HCT116 (cell line): ENCODE measurements around the gene AGPAT3. TPM values are rescaled to one million over a fixed set of nuclear protein-coding genes. Genes with fewer than 3 reads are reported as not detected.
A peak's percentile ranks its signal among the peaks of the same experiment; 100 is the strongest.

ENCODE experiments used
- ATAC-seq: fragments of 200-7000 bp; cut with Tn5 transposase; 2 replicates; pipeline ENCODE4 v1.9.1; 2020; ENCODE audit warnings: mild to moderate bottlenecking, moderate library complexity
- BruUV-seq: library from RNA; stranded (reverse); fragments of 400-500 nt; replicated peaks from 2 replicates; lab custom pipeline; 2021; lab: Mats Ljungman, UMichigan
- CTCF ChIA-PET: fragments of 300-600 bp; sonication (Branson Sonifier 250); formaldehyde crosslinking; loops from one replicate; lab custom pipeline; 2021; ENCODE audit warnings: antibody characterized with exemption; lab: Charles Lee
- POLR2A ChIA-PET: fragments of 300-600, 350-600 bp; sonication (Branson Sonifier 250); formaldehyde crosslinking; loops from one replicate; lab custom pipeline; 2021; ENCODE audit warnings: antibody characterized with exemption; lab: Charles Lee
- RAD21 ChIA-PET, 2 experiments: fragments of 300-600 bp; sonication (Branson Sonifier 250); formaldehyde crosslinking; loops; one replicate each; lab custom pipeline; 2023; ENCODE audit warnings: low total read pairs in 2 of 2; ENCODE audit not compliant: uncharacterized antibody in 2 of 2, unreplicated experiment in 2 of 2, low non-redundant PET in 1 of 2; lab: Charles Lee
- DNase-seq: peaks from one replicate; pipeline ENCODE4 v3.0.0-alpha.2; 2010; ENCODE audit warnings: low read depth, low spot score
- H2AFZ ChIP-seq: fragments of 200-600 bp; shearing (Covaris generic), sonication (generic); 2 replicates; pipeline ENCODE4 v1.6.1; 2017; ENCODE audit warnings: low read depth, mixed run types, mixed read lengths, antibody characterized with exemption, low read length; ENCODE audit not compliant: poor library complexity, severe bottlenecking
- H3K27ac ChIP-seq: 2 replicates; pipeline ENCODE4 v1.5.1; 2012; ENCODE audit warnings: low read depth, low read length
- H3K27me3 ChIP-seq: fragments of 200-600 bp; sonication (generic); 2 replicates; pipeline ENCODE4 v1.6.1; 2016; ENCODE audit warnings: mixed run types, low read length, mixed read lengths; ENCODE audit not compliant: insufficient read depth
- H3K36me3 ChIP-seq, 2 experiments: fragments of 200-500 bp in 1 of 2; fragments of 200-600 bp in 1 of 2; sonication (Bioruptor generic) in 1 of 2; sonication (generic) in 1 of 2; 2 replicates each; pipeline versions ENCODE4 v1.5.1 to v1.6.1; 2014 to 2016; ENCODE audit warnings: low read length in 2 of 2, inconsistent platforms in 1 of 2, mixed read lengths in 1 of 2, mixed run types in 1 of 2; ENCODE audit not compliant: insufficient read depth in 2 of 2, control insufficient read depth in 1 of 2
- H3K4me1 ChIP-seq, 2 experiments: fragments of 200-600 bp in 1 of 2; sonication (generic) in 1 of 2; 2 replicates each; pipeline versions ENCODE4 v1.5.1 to v1.6.1; 2012 to 2017; ENCODE audit warnings: low read length in 2 of 2, inconsistent platforms in 1 of 2, mild to moderate bottlenecking in 1 of 2, mixed read lengths in 1 of 2, mixed run types in 1 of 2, moderate library complexity in 1 of 2; ENCODE audit not compliant: insufficient read depth in 2 of 2, control insufficient read depth in 1 of 2
- H3K4me2 ChIP-seq: fragments of 200-600 bp; sonication (generic); 2 replicates; pipeline ENCODE4 v1.6.1; 2017; ENCODE audit warnings: mixed run types, low read length, mixed read lengths
- H3K4me3 ChIP-seq, 2 experiments: fragments of 200-600 bp in 1 of 2; sonication (generic) in 1 of 2; replicated peaks in 1 of 2; 2 replicates each; pipeline ENCODE4 v1.5.1; 2011 to 2016; ENCODE audit warnings: low read length in 2 of 2, control low read depth in 1 of 2, low read depth in 1 of 2, mild to moderate bottlenecking in 1 of 2, mixed read lengths in 1 of 2, mixed run types in 1 of 2
- H3K79me2 ChIP-seq: fragments of 200-600 bp; sonication (generic); 2 replicates; pipeline ENCODE4 v1.6.1; 2017; ENCODE audit warnings: mild to moderate bottlenecking, mixed run types, low read length, moderate library complexity, mixed read lengths; ENCODE audit not compliant: insufficient read depth
- H3K9ac ChIP-seq: fragments of 200-600 bp; sonication (generic); 2 replicates; pipeline ENCODE4 v1.6.1; 2016; ENCODE audit warnings: low read length, mixed read lengths
- H3K9me2 ChIP-seq: fragments of 200-600 bp; sonication (generic), shearing (Covaris generic); 2 replicates; pipeline ENCODE4 v1.6.1; 2017; ENCODE audit warnings: mixed run types, mild to moderate bottlenecking, moderate library complexity; ENCODE audit not compliant: insufficient read depth
- H3K9me3 ChIP-seq, 2 experiments: fragments of 200-500 bp in 1 of 2; fragments of 200-600 bp in 1 of 2; sonication (Bioruptor generic) in 1 of 2; sonication (generic) in 1 of 2; 2 replicates each; pipeline ENCODE4 v1.6.1; 2014 to 2017; ENCODE audit warnings: low read length in 2 of 2, mixed read lengths in 2 of 2, inconsistent platforms in 1 of 2, low read depth in 1 of 2, mild to moderate bottlenecking in 1 of 2, mixed run types in 1 of 2, moderate library complexity in 1 of 2; ENCODE audit not compliant: control insufficient read depth in 1 of 2, insufficient read depth in 1 of 2
- H4K20me1 ChIP-seq: fragments of 200-600 bp; sonication (generic), shearing (Covaris generic); 2 replicates; pipeline ENCODE4 v1.6.1; 2017; ENCODE audit warnings: mixed run types, mild to moderate bottlenecking, moderate library complexity; ENCODE audit not compliant: insufficient read depth
- CBX3 ChIP-seq: IDR thresholded peaks from 2 replicates; pipeline ENCODE4 v1.6.1; 2012; ENCODE audit warnings: low read depth
- CEBPB ChIP-seq: IDR thresholded peaks from 2 replicates; pipeline ENCODE4 v1.6.1; 2012; ENCODE audit warnings: low read depth
- CTCF ChIP-seq, 3 experiments: fragments of 200-600 bp in 1 of 3; sonication (generic) in 1 of 3; IDR thresholded peaks in 2 of 3; conservative IDR thresholded peaks in 1 of 3; 2 replicates each; pipeline ENCODE4 v1.5.1; 2012 to 2017; ENCODE audit warnings: low read depth in 2 of 3, low read length in 2 of 3, antibody characterized with exemption in 1 of 3, borderline replicate concordance in 1 of 3, control low read depth in 1 of 3, mild to moderate bottlenecking in 1 of 3, mixed read lengths in 1 of 3, mixed run types in 1 of 3, moderate library complexity in 1 of 3; ENCODE audit not compliant: insufficient read depth in 1 of 3
- EGR1 ChIP-seq: IDR thresholded peaks from 2 replicates; pipeline ENCODE4 v1.6.1; 2012; ENCODE audit warnings: low read depth
- ELF1 ChIP-seq: IDR thresholded peaks from 2 replicates; pipeline ENCODE4 v1.6.1; 2012; ENCODE audit warnings: low read depth, borderline replicate concordance
- EZH2 ChIP-seq: fragments of 200-600 bp; sonication (generic); IDR thresholded peaks from 2 replicates; pipeline ENCODE4 v1.6.1; 2017; ENCODE audit warnings: antibody characterized with exemption, mixed run types
- EZH2phosphoT487 ChIP-seq: fragments of 200-600 bp; IDR thresholded peaks from 2 replicates; pipeline ENCODE4 v1.6.1; 2018; ENCODE audit warnings: antibody characterized with exemption, borderline replicate concordance
- FOSL1 ChIP-seq: IDR thresholded peaks from 2 replicates; pipeline ENCODE4 v1.6.1; 2012; ENCODE audit warnings: low read depth
- JUND ChIP-seq: IDR thresholded peaks from 2 replicates; pipeline ENCODE4 v1.6.1; 2012
- POLR2A ChIP-seq: IDR thresholded peaks from 2 replicates; pipeline ENCODE4 v1.7.0; 2011; ENCODE audit warnings: borderline replicate concordance; ENCODE audit not compliant: insufficient read depth, insufficient read length; ENCODE audit errors: extremely low read depth
- POLR2AphosphoS5 ChIP-seq: IDR thresholded peaks from 2 replicates; pipeline ENCODE4 v1.6.1; 2011; ENCODE audit warnings: mild to moderate bottlenecking, low read depth, low read length, moderate library complexity
- RAD21 ChIP-seq: IDR thresholded peaks from 2 replicates; pipeline ENCODE4 v1.6.1; 2012; ENCODE audit warnings: low read depth, mild to moderate bottlenecking
- REST ChIP-seq: IDR thresholded peaks from 2 replicates; pipeline ENCODE4 v1.6.1; 2012; ENCODE audit warnings: low read depth
- SIN3A ChIP-seq: IDR thresholded peaks from 2 replicates; pipeline ENCODE4 v1.6.1; 2012; ENCODE audit warnings: low read depth
- SP1 ChIP-seq: IDR thresholded peaks from 2 replicates; pipeline ENCODE4 v1.6.1; 2012; ENCODE audit warnings: low read depth
- TCF7L2 ChIP-seq: IDR thresholded peaks from 2 replicates; pipeline ENCODE4 v1.7.0; 2011; ENCODE audit warnings: borderline replicate concordance, inconsistent platforms; ENCODE audit not compliant: insufficient read depth, insufficient read length; ENCODE audit errors: extremely low read depth
- YY1 ChIP-seq: IDR thresholded peaks from 2 replicates; pipeline ENCODE4 v1.6.1; 2011; ENCODE audit warnings: low read length, low read depth, moderate library complexity, mild to moderate bottlenecking; ENCODE audit not compliant: insufficient replicate concordance; ENCODE audit errors: extremely low read depth
- ZNF274 ChIP-seq: fragments of 200-500 bp; sonication (Bioruptor generic); IDR thresholded peaks from 2 replicates; pipeline ENCODE4 v1.6.1; 2014; ENCODE audit warnings: mild to moderate bottlenecking, low read depth, low read length, inconsistent platforms
- intact Hi-C: fragments of 100-400 bp; cut with micrococcal nuclease; formaldehyde crosslinking; loops from 2 replicates; pipeline ENCODE4 v1.10.0; 2022
- total RNA-seq: library from RNA; stranded (reverse); gene quantifications from one replicate; pipeline ENCODE4 v1.2.1, GENCODE V29; 2021; ENCODE audit not compliant: unreplicated experiment
- TF ChIP-seq, protein P1 (sequence below): IDR thresholded peaks from 2 replicates; pipeline ENCODE4 v1.6.1; 2012

Gene AGPAT3
- total RNA-seq, 1 experiment from 2014 or later: 54.1 TPM

GRCh38 chr21:43918385-43918947 is 53.4 kb downstream of the AGPAT3 start:
- ATAC-seq: no peak
- POLR2A ChIA-PET: interaction anchor here (0.7 kb wide), 1 partner anchor 50 kb away, joined by 3 read pairs; no protein-coding TSS in a partner anchor

More at GRCh38 chr21:43918385-43918947, 53.4 kb downstream of the AGPAT3 start:
- no peaks in the 10 kb centered on the region for H3K36me3 ChIP-seq
- H3K4me2 ChIP-seq: 0 out of 2 replicates have a peak overlapping the region, but pooled peaks have one; percentile 3
- no peaks in the 10 kb centered on the region for H3K9me2 ChIP-seq
- H3K9ac ChIP-seq: no peak overlapping the region
- H4K20me1 ChIP-seq: no peaks in the 10 kb centered on the region
- no peaks in the 10 kb centered on the region for H3K9me3 ChIP-seq
- ChIA-PET CTCF (interaction anchor here (0.6 kb wide), 1 partner anchor 879 kb away, joined by 3 read pairs; no protein-coding TSS in a partner anchor), RAD21 (interaction anchor here (0.7 to 0.8 kb wide), 3 partner anchors 18 to 39 kb away, joined by 3 to 4 read pairs (median 3); no protein-coding TSS in a partner anchor)
- TF ChIP-seq ZNF274 (no peak), REST (no peak), CBX3 (no peak), ELF1 (no peak), FOSL1 (no peak), SP1 (no peak), EZH2 (no peak), JUND (no peak), SIN3A (no peak), EGR1 (no peak), RAD21 (no peak), TCF7L2 (no peak), CTCF (IDR thresholded peaks at IDR 0.05 in 2 of 3, conservative IDR thresholded peaks at IDR 0.05 in 1 of 3; ENCODE audit: borderline replicate concordance in 1 of 3, insufficient read depth in 1 of 3, low read depth in 2 of 3, low read length in 2 of 3) (no peak), EZH2phosphoT487 (no peak), CEBPB (no peak), POLR2AphosphoS5 (no peak), POLR2A (no peak), YY1 (no peak)
- TF ChIP-seq, protein P1, sequence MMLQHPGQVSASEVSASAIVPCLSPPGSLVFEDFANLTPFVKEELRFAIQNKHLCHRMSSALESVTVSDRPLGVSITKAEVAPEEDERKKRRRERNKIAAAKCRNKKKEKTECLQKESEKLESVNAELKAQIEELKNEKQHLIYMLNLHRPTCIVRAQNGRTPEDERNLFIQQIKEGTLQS: no peak
- BruUV-seq: no TSS peak
- no peak overlapping the region for H3K27ac ChIP-seq
- H2AFZ ChIP-seq: no peak overlapping the region
- H3K4me1 ChIP-seq: peaks cover 8 to 13% of the 10 kb centered on the region in 2 experiments
- no peak overlapping the region for H3K4me3 ChIP-seq
- intact Hi-C loops: no loop called here
- peaks cover 22% of the 10 kb centered on the region for H3K79me2 ChIP-seq
- no peaks in the 10 kb centered on the region for H3K27me3 ChIP-seq
- no peak for DNase-seq
